HUES6 (cell line): ENCODE data around the gene BBX.

ENCODE experiments used
- H3K27ac ChIP-seq: 2 replicates; pipeline ENCODE4 v1.7.0; 2013; ENCODE audit warnings: low read depth, mild to moderate bottlenecking, low read length, inconsistent platforms
- H3K27me3 ChIP-seq: 2 replicates; pipeline ENCODE4 v1.6.1; 2013; ENCODE audit warnings: low read length; ENCODE audit not compliant: control insufficient read depth, insufficient read depth
- H3K36me3 ChIP-seq: 2 replicates; pipeline ENCODE4 v1.6.1; 2013; ENCODE audit warnings: low read length; ENCODE audit not compliant: control insufficient read depth, insufficient read depth
- H3K4me1 ChIP-seq: 2 replicates; pipeline ENCODE4 v1.6.1; 2013; ENCODE audit warnings: low read length; ENCODE audit not compliant: control insufficient read depth, insufficient read depth
- H3K4me3 ChIP-seq: 2 replicates; pipeline ENCODE4 v1.5.1; 2013; ENCODE audit warnings: low read depth, low read length
- H3K9ac ChIP-seq: one replicate; pipeline ENCODE4 v1.6.1; 2013; ENCODE audit warnings: mild to moderate bottlenecking, low read length
- H3K9me3 ChIP-seq: 2 replicates; pipeline ENCODE4 v1.6.1; 2013; ENCODE audit warnings: low read depth, low read length; ENCODE audit not compliant: control insufficient read depth, insufficient read depth

The BBX gene

DNA sequence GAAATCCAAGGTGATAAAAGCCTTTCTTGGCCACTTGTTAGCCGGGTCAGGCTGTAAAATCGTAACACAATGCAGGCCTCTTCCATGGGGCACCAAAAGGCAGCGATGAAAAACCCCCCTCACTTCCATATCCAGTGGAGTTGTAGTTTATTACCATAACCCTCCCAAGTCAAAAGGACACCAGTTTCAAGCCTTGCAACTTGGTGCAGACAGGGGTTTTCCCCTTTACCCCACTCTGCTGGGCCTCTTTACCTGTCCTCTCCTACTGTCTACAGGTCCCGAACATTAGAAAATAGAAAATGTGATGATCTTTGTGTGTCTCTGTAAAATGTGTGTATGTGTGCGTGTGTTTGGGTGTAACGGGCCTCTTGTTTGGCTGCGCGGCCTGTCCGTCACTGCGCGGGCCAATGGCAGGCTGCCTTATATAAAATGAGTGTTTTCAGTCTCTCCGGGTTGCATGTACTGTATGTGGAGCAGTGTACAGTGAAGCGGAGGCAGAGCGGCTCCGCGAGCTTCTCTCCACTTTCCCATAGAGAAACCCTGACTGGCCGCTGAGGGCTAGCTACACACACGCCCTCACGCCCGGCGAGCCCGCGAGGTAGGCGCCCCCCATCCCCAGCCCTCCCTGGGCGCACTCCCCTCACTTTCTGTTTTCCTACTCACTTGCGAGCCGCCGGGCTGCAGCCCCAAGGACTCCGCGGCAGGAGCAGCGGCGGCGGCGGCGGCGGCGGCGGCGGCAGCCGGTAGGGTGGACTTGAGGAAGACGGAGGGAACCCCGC, at the start of gene BBX:
BBX (plus strand) TSS at position 453 of the 779 bp plus-strand sequence. CDS start 187,499 bp downstream, outside the sequence.
- peak within 1 kb of the TSS; percentile 49 for H3K27ac ChIP-seq

GRCh38 chr3:107476462-107476861, 46.3 kb upstream of the BBX start:
- peaks cover 8% of the 10 kb centered on the region; the same call in 1 of the 2 replicates for H3K4me1 ChIP-seq
- no peaks in the 10 kb centered on the region for H3K9me3 ChIP-seq
- no peak overlapping the region for H3K9ac ChIP-seq
- H3K4me3 ChIP-seq, result no peak overlapping the region
- H3K36me3 ChIP-seq, result no peaks in the 10 kb centered on the region
- no peaks in the 10 kb centered on the region for H3K27me3 ChIP-seq
- H3K27ac ChIP-seq, result no peak overlapping the region

More for the DNA sequence above, at the start of gene BBX:
- Histone ChIP-seq H3K4me3 (peak within 1 kb of the TSS; percentile 87), H3K4me1 (peaks cover 10% of the 10 kb centered on the region; the same call in 1 of the 2 replicates), H3K9me3 (no peaks in the 10 kb centered on the region), H3K27me3 (peaks cover 6% of the 10 kb centered on the region; the same call in 1 of the 2 replicates), H3K36me3 (no peaks in the 10 kb centered on the region), H3K9ac (peak within 1 kb of the TSS; percentile 45)

- H3K9ac ChIP-seq, result no peak overlapping the region
- no peaks in the 10 kb centered on the region for H3K27me3 ChIP-seq
- no peaks in the 10 kb centered on the region for H3K36me3 ChIP-seq
- no peak overlapping the region for H3K4me3 ChIP-seq
- H3K9me3 ChIP-seq, result no peaks in the 10 kb centered on the region
- no peak overlapping the region for H3K27ac ChIP-seq
- no peaks in the 10 kb centered on the region for H3K4me1 ChIP-seq
These were observed 35.3 kb upstream of the BBX start for GRCh38 chr3:107487490-107487889.

GRCh38 chr3:107488942-107489341, 33.8 kb upstream of the BBX start:
- H3K27ac ChIP-seq, result no peak overlapping the region
- H3K36me3 ChIP-seq, result no peaks in the 10 kb centered on the region
- no peaks in the 10 kb centered on the region for H3K9me3 ChIP-seq
- H3K9ac ChIP-seq, result no peak overlapping the region
- no peak overlapping the region for H3K4me3 ChIP-seq
- 0 out of 2 replicates have a peak, but pooled peaks cover 3% of the 10 kb centered on the region for H3K4me1 ChIP-seq
- no peaks in the 10 kb centered on the region for H3K27me3 ChIP-seq

GRCh38 chr3:107493134-107493533, 29.6 kb upstream of the BBX start:
- H3K4me3 ChIP-seq, result no peak overlapping the region
- no peaks in the 10 kb centered on the region for H3K9me3 ChIP-seq
- H3K27me3 ChIP-seq, result no peaks in the 10 kb centered on the region
- H3K27ac ChIP-seq, result no peak overlapping the region
- H3K9ac ChIP-seq, result no peak overlapping the region
- no peaks in the 10 kb centered on the region for H3K36me3 ChIP-seq
- H3K4me1 ChIP-seq, result 0 out of 2 replicates have a peak, but pooled peaks cover 3% of the 10 kb centered on the region

GRCh38 chr3:107496855-107497254, 25.9 kb upstream of the BBX start:
- Histone ChIP-seq H3K9ac (no peak overlapping the region), H3K4me3 (no peak overlapping the region), H3K27me3 (no peaks in the 10 kb centered on the region)

DNA sequence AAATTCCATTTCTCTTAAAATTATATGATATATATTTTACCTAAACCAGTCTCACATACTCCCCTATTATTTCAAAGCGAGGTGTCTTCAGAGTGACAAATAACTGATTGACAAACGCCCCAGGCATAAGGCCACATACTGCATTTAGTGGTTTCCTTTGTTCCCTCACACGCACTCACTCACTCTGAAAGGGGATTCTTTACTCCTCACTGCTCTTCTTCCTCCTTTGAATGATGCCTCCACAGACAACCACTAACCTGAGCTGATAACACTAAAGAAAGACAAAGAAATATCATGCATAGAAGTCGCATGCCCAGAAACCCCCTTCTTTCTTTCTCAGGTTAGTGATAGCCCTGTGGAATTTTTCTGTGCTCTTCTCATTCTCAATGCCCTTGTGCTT, 24.1 kb upstream of the BBX start:
- Histone ChIP-seq H3K27ac (no peak overlapping the region), H3K9me3 (no peaks in the 10 kb centered on the region), H3K4me3 (no peak overlapping the region), H3K27me3 (no peaks in the 10 kb centered on the region), H3K4me1 (no peaks in the 10 kb centered on the region), H3K36me3 (no peaks in the 10 kb centered on the region), H3K9ac (no peak overlapping the region)

More at GRCh38 chr3:107496855-107497254, 25.9 kb upstream of the BBX start:
- Histone ChIP-seq H3K27ac (no peak overlapping the region), H3K4me1 (0 out of 2 replicates have a peak, but pooled peaks cover 3% of the 10 kb centered on the region), H3K36me3 (no peaks in the 10 kb centered on the region), H3K9me3 (no peaks in the 10 kb centered on the region)

- Histone ChIP-seq H3K9ac (no peak overlapping the region), H3K9me3 (no peaks in the 10 kb centered on the region), H3K27ac (no peak overlapping the region), H3K4me1 (no peaks in the 10 kb centered on the region), H3K4me3 (no peak overlapping the region), H3K27me3 (no peaks in the 10 kb centered on the region), H3K36me3 (no peaks in the 10 kb centered on the region)
These were observed 16.3 kb upstream of the BBX start for GRCh38 chr3:107506458-107506857.

DNA sequence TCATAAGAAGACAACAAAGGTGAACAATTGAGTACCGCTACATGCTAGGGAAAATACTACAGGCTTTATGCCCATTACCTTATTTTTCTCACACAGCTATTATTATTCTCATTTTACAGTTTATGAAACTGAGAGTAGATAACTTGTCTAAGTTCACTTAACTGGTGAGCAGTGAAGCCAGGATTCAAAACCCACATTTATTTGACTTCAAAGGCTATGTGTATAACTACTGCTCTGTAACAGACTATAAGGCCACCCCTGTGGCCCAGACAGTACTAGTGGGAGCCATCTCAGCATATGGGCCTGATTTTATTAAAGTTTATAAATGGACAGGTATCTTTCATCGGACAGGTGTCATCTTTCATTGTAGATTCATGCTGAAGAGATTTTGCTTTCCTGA, 14.4 kb upstream of the BBX start:
- Histone ChIP-seq H3K27ac (no peak overlapping the region), H3K4me3 (no peak overlapping the region), H3K27me3 (no peaks in the 10 kb centered on the region), H3K4me1 (no peaks in the 10 kb centered on the region), H3K9ac (no peak overlapping the region), H3K9me3 (no peaks in the 10 kb centered on the region), H3K36me3 (no peaks in the 10 kb centered on the region)

DNA sequence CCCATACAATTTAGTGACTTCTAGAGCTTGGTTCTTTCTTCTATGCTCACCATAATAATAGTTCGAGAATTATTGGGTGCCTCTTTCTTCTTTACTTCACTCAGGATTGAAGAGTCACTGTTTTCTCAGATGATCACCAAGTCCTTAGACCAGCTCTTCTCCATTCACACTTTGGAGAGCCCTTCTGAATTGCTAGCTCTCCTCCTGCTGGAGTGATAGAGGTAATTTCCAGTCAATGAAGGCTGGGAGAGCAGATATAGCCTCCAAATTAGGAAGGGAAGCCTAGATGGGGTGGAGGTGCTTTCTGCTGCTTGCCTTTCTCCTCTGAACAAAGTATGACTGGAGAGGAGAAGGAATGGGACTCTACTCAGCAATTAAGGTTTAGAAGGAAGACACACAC, 10.7 kb upstream of the BBX start:
- no peaks in the 10 kb centered on the region for H3K27me3 ChIP-seq
- H3K9me3 ChIP-seq, result no peaks in the 10 kb centered on the region
- H3K9ac ChIP-seq, result no peak overlapping the region
- no peak overlapping the region for H3K27ac ChIP-seq
- H3K4me1 ChIP-seq, result no peaks in the 10 kb centered on the region
- H3K4me3 ChIP-seq, result no peak overlapping the region
- no peaks in the 10 kb centered on the region for H3K36me3 ChIP-seq

- Histone ChIP-seq H3K4me1 (no peaks in the 10 kb centered on the region), H3K36me3 (no peaks in the 10 kb centered on the region), H3K4me3 (no peak overlapping the region), H3K27ac (no peak overlapping the region), H3K9me3 (no peaks in the 10 kb centered on the region), H3K27me3 (no peaks in the 10 kb centered on the region), H3K9ac (no peak overlapping the region)
These were observed 8.3 kb upstream of the BBX start for GRCh38 chr3:107514453-107514852.
